Measurements from ENCODE around the gene AFDN.

- TF ChIP-seq CTCF (conservative IDR thresholded peaks at IDR 0.05; ENCODE audit: low read length): no peak
- no peak for TF ChIP-seq EZH2phosphoT487 (IDR thresholded peaks at IDR 0.05; ENCODE audit: borderline replicate concordance)
These were observed 158.3 kb downstream of the AFDN start for GRCh38 chr6:167984876-167985604.
